K562 (cell line): ENCODE measurements around the gene ANKZF1. TPM values are rescaled to one million over a fixed set of nuclear protein-coding genes. Genes with fewer than 3 reads are reported as not detected.

ENCODE experiments used
- ARID1B ChIP-seq: fragments of 450-650 bp; IDR thresholded peaks from 2 replicates; pipeline ENCODE4 v1.6.1; 2016; ENCODE audit warnings: antibody characterized with exemption, mild to moderate bottlenecking, inconsistent platforms
- ATF1 ChIP-seq, 2 experiments: fragments of 450-650 bp in 1 of 2; IDR thresholded peaks; 2 replicates each; pipeline ENCODE4 v1.6.1; 2016; ENCODE audit warnings: missing compliant biosample characterization in 1 of 2, missing genetic modification characterization in 1 of 2
- CTBP1 ChIP-seq: fragments of 450-650 bp; IDR thresholded peaks from 2 replicates; pipeline ENCODE4 v1.6.1; 2016; ENCODE audit warnings: borderline replicate concordance
- FOXA3 ChIP-seq, 2 experiments: fragments of 450-650 bp in 1 of 2; sonication (generic) in 1 of 2; formaldehyde crosslinking; IDR thresholded peaks in 1 of 2; conservative IDR thresholded peaks in 1 of 2; 2 replicates each; pipeline versions ENCODE4 v1.4.0 to v1.8.0; 2020 to 2022; ENCODE audit warnings: mild to moderate bottlenecking in 2 of 2, missing genetic modification reagents in 1 of 2
- FOXK2 ChIP-seq, 2 experiments: fragments of 450-650 bp; IDR thresholded peaks in 1 of 2; conservative IDR thresholded peaks in 1 of 2; 2 replicates each; pipeline ENCODE4 v1.6.1; 2016; ENCODE audit warnings: low read depth in 2 of 2, mild to moderate bottlenecking in 1 of 2
- FOXP4 ChIP-seq: sonication (generic); formaldehyde crosslinking; IDR thresholded peaks from 2 replicates; pipeline ENCODE4 v1.8.0; 2022; ENCODE audit warnings: mild to moderate bottlenecking, missing genetic modification reagents, borderline replicate concordance
- KAT7 ChIP-seq: sonication (generic); formaldehyde crosslinking; IDR thresholded peaks from 2 replicates; pipeline ENCODE4 v1.8.0; 2022; ENCODE audit warnings: missing genetic modification reagents, mild to moderate bottlenecking, borderline replicate concordance
- NFATC3 ChIP-seq: fragments of 450-650 bp; IDR thresholded peaks from 2 replicates; pipeline ENCODE4 v1.6.1; 2017; ENCODE audit warnings: mild to moderate bottlenecking
- NFRKB ChIP-seq: fragments of 450-650 bp; IDR thresholded peaks from 2 replicates; pipeline ENCODE4 v1.6.1; 2016; ENCODE audit warnings: low read depth
- NR2C2 ChIP-seq, 2 experiments: fragments of 200-800 bp in 1 of 2; sonication (Bioruptor generic) in 1 of 2; sonication (generic) in 1 of 2; formaldehyde crosslinking in 1 of 2; IDR thresholded peaks; 2 replicates each; pipeline versions ENCODE4 v1.6.1 to v1.8.0; 2016 to 2022; ENCODE audit warnings: mild to moderate bottlenecking in 1 of 2, missing compliant biosample characterization in 1 of 2, missing genetic modification characterization in 1 of 2, missing genetic modification reagents in 1 of 2
- PML ChIP-seq: IDR thresholded peaks from 2 replicates; pipeline ENCODE4 v1.6.1; 2012; ENCODE audit warnings: low read length, inconsistent platforms
- RBM14 ChIP-seq: fragments of 200-400 bp; formaldehyde crosslinking; IDR thresholded peaks from 2 replicates; pipeline ENCODE4 v1.6.1; 2018; ENCODE audit warnings: low read depth, mild to moderate bottlenecking, low read length, moderate library complexity, borderline replicate concordance; ENCODE audit not compliant: insufficient read depth
- SMAD1 ChIP-seq: fragments of 150-350 bp; IDR thresholded peaks from 2 replicates; pipeline ENCODE4 v1.6.1; 2014; ENCODE audit warnings: low read length, low read depth; ENCODE audit not compliant: partially characterized antibody
- SMARCC2 ChIP-seq: fragments of 450-650 bp; IDR thresholded peaks from 2 replicates; pipeline ENCODE4 v1.6.1; 2017; ENCODE audit warnings: antibody characterized with exemption, moderate library complexity, mild to moderate bottlenecking, low read depth
- TOE1 ChIP-seq, 2 experiments: fragments of 450-650 bp in 1 of 2; sonication (generic) in 1 of 2; formaldehyde crosslinking in 1 of 2; IDR thresholded peaks; 2 replicates each; pipeline versions ENCODE4 v1.7.1 to v1.8.0; 2016 to 2022; ENCODE audit warnings: borderline replicate concordance in 2 of 2, mild to moderate bottlenecking in 2 of 2, antibody characterized with exemption in 1 of 2, inconsistent platforms in 1 of 2, low read depth in 1 of 2, missing genetic modification reagents in 1 of 2, moderate library complexity in 1 of 2
- ZNF12 ChIP-seq: sonication (generic); formaldehyde crosslinking; IDR thresholded peaks from 2 replicates; pipeline ENCODE4 v1.4.0; 2020; ENCODE audit warnings: mild to moderate bottlenecking, missing genetic modification reagents
- ZNF217 ChIP-seq: sonication (generic); formaldehyde crosslinking; IDR thresholded peaks from 2 replicates; pipeline ENCODE4 v1.8.0; 2022; ENCODE audit warnings: mild to moderate bottlenecking, missing genetic modification reagents
- ZNF263 ChIP-seq: sonication (generic); formaldehyde crosslinking; IDR thresholded peaks from 2 replicates; pipeline ENCODE4 v1.8.0; 2022; ENCODE audit warnings: mild to moderate bottlenecking, missing genetic modification reagents, borderline replicate concordance
- ZNF3 ChIP-seq: fragments of 250-450 bp; sonication (Bioruptor Pico); IDR thresholded peaks from 2 replicates; pipeline ENCODE4 v1.5.0; 2021; ENCODE audit warnings: mild to moderate bottlenecking, moderate library complexity
- ZNF79 ChIP-seq: fragments of 250-450 bp; sonication (Bioruptor Pico); IDR thresholded peaks from 2 replicates; pipeline ENCODE4 v1.4.0; 2020; ENCODE audit warnings: low read depth, mild to moderate bottlenecking, moderate library complexity
- ZZZ3 ChIP-seq: fragments of 450-650 bp; IDR thresholded peaks from 2 replicates; pipeline ENCODE4 v1.6.1; 2016; ENCODE audit warnings: antibody characterized with exemption, mild to moderate bottlenecking, moderate library complexity
- polyA plus RNA-seq, 8 experiments: library from polyadenylated mRNA; depleted of rRNA in 4 of 8; stranded (reverse) in 5 of 8; unstranded in 3 of 8; fragments of >200 nt; fragmentation: Nextera tagmentation in 2 of 8; fragmentation: Illumina TruSeq in 1 of 8; extraction: Ambion mirVana in 2 of 8; extraction: Trizol in 1 of 8; gene quantifications; 2 replicates each; pipeline versions ENCODE4 v1.2.1 to v1.2.3, GENCODE V29; 2011 to 2014; ENCODE audit warnings: inconsistent platforms in 1 of 8, missing spikeins in 1 of 8
- total RNA-seq, 7 experiments: library from RNA; depleted of rRNA in 6 of 7; stranded (reverse); fragments of >200 nt in 6 of 7; fragmentation: Illumina TruSeq in 2 of 7; extraction: Trizol in 2 of 7; gene quantifications; 2 replicates each; pipeline versions ENCODE4 v1.2.1 to v1.2.3, GENCODE V29; 2011 to 2021; ENCODE audit warnings: low replicate concordance in 1 of 7
- TF ChIP-seq, protein P1 (sequence below): fragments of 450-650 bp; IDR thresholded peaks from 2 replicates; pipeline ENCODE4 v1.6.1; 2017; ENCODE audit warnings: mild to moderate bottlenecking, moderate library complexity

The ANKZF1 gene
- total and polyA plus RNA-seq, 9 of the 15 experiments (the other 6 are each of a cell fraction or from before 2014, with no cell fraction given) = 3.1 to 60.6 (median 31.0) TPM

DNA sequence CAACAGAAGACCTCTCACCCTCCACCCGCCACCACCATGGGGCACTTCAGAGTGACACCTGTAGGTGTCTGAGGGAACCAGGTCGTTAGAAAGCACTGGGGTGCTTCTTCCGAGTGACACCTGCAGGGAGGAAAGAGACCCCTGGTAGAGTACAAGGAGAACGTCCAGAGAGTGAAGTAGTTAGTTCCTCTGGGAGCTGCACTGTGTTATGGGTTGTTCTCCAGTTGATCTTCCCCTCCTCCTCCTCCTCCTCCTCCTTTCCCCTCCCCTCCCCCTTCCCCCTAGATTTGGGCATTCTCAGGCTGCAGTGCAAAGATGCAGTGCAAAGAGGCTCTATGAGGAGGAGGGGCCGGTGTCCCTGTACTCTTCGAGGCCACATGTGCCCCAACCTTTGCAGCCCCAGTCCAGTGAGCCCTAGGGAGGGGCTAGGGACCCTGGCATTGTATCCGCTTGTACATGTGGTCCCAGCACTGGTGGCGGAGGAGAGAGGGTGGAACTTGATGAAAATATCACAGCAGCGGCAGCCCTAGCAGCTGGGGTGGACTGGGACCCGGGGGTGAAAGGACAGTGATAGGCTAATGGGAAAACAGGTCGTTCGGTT is 50.4 kb downstream of the ANKZF1 start (continued):
- TF ChIP-seq, protein P1, sequence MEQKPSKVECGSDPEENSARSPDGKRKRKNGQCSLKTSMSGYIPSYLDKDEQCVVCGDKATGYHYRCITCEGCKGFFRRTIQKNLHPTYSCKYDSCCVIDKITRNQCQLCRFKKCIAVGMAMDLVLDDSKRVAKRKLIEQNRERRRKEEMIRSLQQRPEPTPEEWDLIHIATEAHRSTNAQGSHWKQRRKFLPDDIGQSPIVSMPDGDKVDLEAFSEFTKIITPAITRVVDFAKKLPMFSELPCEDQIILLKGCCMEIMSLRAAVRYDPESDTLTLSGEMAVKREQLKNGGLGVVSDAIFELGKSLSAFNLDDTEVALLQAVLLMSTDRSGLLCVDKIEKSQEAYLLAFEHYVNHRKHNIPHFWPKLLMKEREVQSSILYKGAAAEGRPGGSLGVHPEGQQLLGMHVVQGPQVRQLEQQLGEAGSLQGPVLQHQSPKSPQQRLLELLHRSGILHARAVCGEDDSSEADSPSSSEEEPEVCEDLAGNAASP = no peak
- TF ChIP-seq ARID1B (no peak), CTBP1 (no peak), ZNF263 (peak; percentile 76; the same call in 1 of the 2 replicates), FOXK2 (conservative IDR thresholded peaks at IDR 0.05 in 1 of 2, IDR thresholded peaks at IDR 0.05 in 1 of 2; ENCODE audit: low read depth in 2 of 2) (0 out of 4 replicates have a peak, but pooled peaks of 1 of the 2 experiments have one; percentile 23), SMARCC2 (no peak), TOE1 (IDR thresholded peaks at IDR 0.05; ENCODE audit: borderline replicate concordance) (0 out of 2 replicates have a peak, but pooled peaks have one; percentile 7), TOE1 (CRISPR knock-in tag; IDR thresholded peaks at IDR 0.05; ENCODE audit: borderline replicate concordance, low read depth) (no peak), ZNF217 (no peak), PML (no peak), ATF1 (CRISPR knock-in tag; IDR thresholded peaks at IDR 0.05) (no peak), ATF1 (tag; IDR thresholded peaks at IDR 0.05) (peak; percentile 64), ZNF3 (CRISPR knock-in tag) (no peak), ZNF79 (CRISPR knock-in tag) (no peak), SMAD1 (no peak), NR2C2 (CRISPR knock-in tag; IDR thresholded peaks at IDR 0.05) (no peak), NR2C2 (tag; IDR thresholded peaks at IDR 0.05) (peak; percentile 50; the same call in 1 of the 2 replicates), ZNF12 (CRISPR knock-in tag) (no peak), RBM14 (no peak), KAT7 (0 out of 2 replicates have a peak, but pooled peaks have one; percentile 52), ZZZ3 (no peak), NFRKB (0 out of 2 replicates have a peak, but pooled peaks have one; percentile 57), NFATC3 (no peak), FOXP4 (CRISPR knock-in tag) (no peak), FOXA3 (CRISPR knock-in tag; conservative IDR thresholded peaks at IDR 0.05 in 1 of 2, IDR thresholded peaks at IDR 0.05 in 1 of 2) (no peak)
